Karpas-422 (cell line): Measurements from ENCODE around the gene ITFG1. TPM values are rescaled to one million over a fixed set of nuclear protein-coding genes. Genes with fewer than 3 reads are reported as not detected.
"Not testable (repeated sequence)": the region's sequence is repeated elsewhere in the genome, so short reads cannot be mapped to it uniquely, and the experiment has no call there.

Experiments used
- DNase-seq: peaks from one replicate; pipeline ENCODE4 v3.0.0-alpha.2; 2015
- H2AFZ ChIP-seq: fragments of 200-600 bp; sonication (generic); 2 replicates; pipeline ENCODE4 v1.6.1; 2014; ENCODE audit warnings: antibody characterized with exemption, low read length, mixed read lengths
- H3K27ac ChIP-seq: fragments of 200-600 bp; sonication (generic); 2 replicates; pipeline ENCODE4 v1.5.1; 2014; ENCODE audit warnings: mild to moderate bottlenecking, low read length, moderate library complexity
- H3K27me3 ChIP-seq: fragments of 200-600 bp; sonication (generic); 2 replicates; pipeline ENCODE4 v1.6.1; 2014; ENCODE audit warnings: low read length, mixed read lengths
- H3K36me3 ChIP-seq: fragments of 200-600 bp; sonication (generic); 2 replicates; pipeline ENCODE4 v1.6.1; 2014; ENCODE audit warnings: low read length, mixed read lengths; ENCODE audit not compliant: insufficient read depth
- H3K4me1 ChIP-seq: fragments of 200-600 bp; sonication (generic); 2 replicates; pipeline ENCODE4 v1.6.1; 2014; ENCODE audit warnings: mild to moderate bottlenecking, low read length, mixed read lengths
- H3K4me2 ChIP-seq: fragments of 200-600 bp; sonication (generic); 2 replicates; pipeline ENCODE4 v1.6.1; 2014; ENCODE audit warnings: low read length, low read depth, mild to moderate bottlenecking; ENCODE audit not compliant: poor library complexity, severe bottlenecking
- H3K4me3 ChIP-seq: fragments of 200-600 bp; sonication (generic); 2 replicates; pipeline ENCODE4 v1.5.1; 2014; ENCODE audit warnings: mild to moderate bottlenecking, antibody characterized with exemption, low read length, mixed read lengths
- H3K79me2 ChIP-seq: fragments of 200-600 bp; sonication (generic); 2 replicates; pipeline ENCODE4 v1.6.1; 2014; ENCODE audit warnings: mild to moderate bottlenecking, low read length, mixed read lengths
- H3K9ac ChIP-seq: fragments of 200-600 bp; sonication (generic); 2 replicates; pipeline ENCODE4 v1.6.0; 2014; ENCODE audit warnings: low read length
- H3K9me2 ChIP-seq: fragments of 200-600 bp; sonication (generic), shearing (Covaris generic); replicated peaks from 2 replicates; pipeline ENCODE4 v1.6.0; 2014; ENCODE audit warnings: mild to moderate bottlenecking, low read length, moderate library complexity; ENCODE audit not compliant: insufficient read depth
- H3K9me3 ChIP-seq: fragments of 300-700, 200-600 bp; sonication (generic); 2 replicates; pipeline ENCODE4 v1.6.1; 2014; ENCODE audit warnings: low read length, mixed read lengths
- H4K20me1 ChIP-seq: fragments of 200-600 bp; sonication (generic); 2 replicates; pipeline ENCODE4 v1.6.1; 2014; ENCODE audit warnings: mild to moderate bottlenecking, antibody characterized with exemption, low read length, low read depth; ENCODE audit not compliant: insufficient read depth
- total RNA-seq: library from RNA; depleted of rRNA; stranded (reverse); fragments of >200 nt; shearing (Covaris generic); gene quantifications from 2 replicates; pipeline ENCODE4 v1.2.3, GENCODE V29; 2014; ENCODE audit warnings: low replicate concordance

Gene ITFG1
- total RNA-seq, 1 experiment from 2014 or later, result 161 TPM

- not testable (repeated sequence) for H3K27ac ChIP-seq, H3K4me3 ChIP-seq, H3K9ac ChIP-seq, H3K4me2 ChIP-seq, H3K27me3 ChIP-seq, DNase-seq, H3K9me3 ChIP-seq, H2AFZ ChIP-seq, H3K9me2 ChIP-seq, H4K20me1 ChIP-seq
- Histone ChIP-seq H3K36me3 (peaks cover 14% of the 10 kb centered on the region; the same call in 1 of the 2 replicates), H3K4me1 (peaks cover 20% of the 10 kb centered on the region), H3K79me2 (peaks cover 84% of the 10 kb centered on the region)
Observed at GRCh38 chr16:47434274-47434673, 26.6 kb downstream of the ITFG1 start.

- Histone ChIP-seq H3K9ac (no peak overlapping the region), H3K79me2 (peaks cover 75% of the 10 kb centered on the region), H3K9me2 (no peaks in the 10 kb centered on the region), H3K4me3 (no peak overlapping the region), H3K27me3 (no peaks in the 10 kb centered on the region), H2AFZ (no peak overlapping the region), H4K20me1 (no peaks in the 10 kb centered on the region), H3K36me3 (peaks cover 30% of the 10 kb centered on the region), H3K4me2 (no peak overlapping the region), H3K9me3 (no peaks in the 10 kb centered on the region), H3K27ac (no peak overlapping the region), H3K4me1 (peaks cover 20% of the 10 kb centered on the region)
- no peak for DNase-seq
Observed at GRCh38 chr16:47431960-47432359, 28.9 kb downstream of the ITFG1 start.

- Histone ChIP-seq H3K79me2 (peaks cover 31% of the 10 kb centered on the region), H3K4me3 (no peak overlapping the region), H2AFZ (no peak overlapping the region), H4K20me1 (no peaks in the 10 kb centered on the region), H3K27ac (no peak overlapping the region), H3K9ac (no peak overlapping the region), H3K36me3 (peaks cover 38% of the 10 kb centered on the region), H3K9me2 (no peaks in the 10 kb centered on the region), H3K9me3 (no peaks in the 10 kb centered on the region), H3K27me3 (no peaks in the 10 kb centered on the region), H3K4me1 (no peaks in the 10 kb centered on the region), H3K4me2 (no peak overlapping the region)
- DNase-seq, result no peak
Observed at GRCh38 chr16:47426806-47427205, 34.1 kb downstream of the ITFG1 start.

- Histone ChIP-seq H3K27me3 (no peaks in the 10 kb centered on the region), H3K9ac (no peak overlapping the region), H3K9me3 (no peaks in the 10 kb centered on the region), H2AFZ (no peak overlapping the region), H4K20me1 (no peaks in the 10 kb centered on the region), H3K79me2 (peaks cover 16% of the 10 kb centered on the region), H3K36me3 (peaks cover 38% of the 10 kb centered on the region), H3K4me2 (no peak overlapping the region), H3K9me2 (no peaks in the 10 kb centered on the region), H3K4me1 (no peaks in the 10 kb centered on the region), H3K27ac (no peak overlapping the region), H3K4me3 (no peak overlapping the region)
- DNase-seq, result no peak
Observed at GRCh38 chr16:47424846-47425245, 36.0 kb downstream of the ITFG1 start.

GRCh38 chr16:47416869-47417268 is 44.0 kb downstream of the ITFG1 start:
- no peak for DNase-seq
- Histone ChIP-seq H3K36me3 (peaks cover 14% of the 10 kb centered on the region; the same call in 1 of the 2 replicates), H4K20me1 (no peaks in the 10 kb centered on the region), H3K4me2 (no peak overlapping the region), H3K9me2 (no peaks in the 10 kb centered on the region), H3K4me3 (no peak overlapping the region), H3K9me3 (no peaks in the 10 kb centered on the region), H3K9ac (no peak overlapping the region), H3K4me1 (no peaks in the 10 kb centered on the region), H3K27ac (no peak overlapping the region), H2AFZ (no peak overlapping the region), H3K27me3 (no peaks in the 10 kb centered on the region), H3K79me2 (peaks cover 49% of the 10 kb centered on the region)

GRCh38 chr16:47413041-47413440 is 47.8 kb downstream of the ITFG1 start:
- no peak overlapping the region for H3K4me3 ChIP-seq
- peaks cover 61% of the 10 kb centered on the region for H3K79me2 ChIP-seq
- no peak for DNase-seq
- H3K27me3 ChIP-seq, result no peaks in the 10 kb centered on the region
- no peak overlapping the region for H3K4me2 ChIP-seq
- no peak overlapping the region for H3K9ac ChIP-seq
- H3K36me3 ChIP-seq, result peaks cover 9% of the 10 kb centered on the region
- no peak overlapping the region for H2AFZ ChIP-seq
- no peaks in the 10 kb centered on the region for H3K9me3 ChIP-seq
- H3K9me2 ChIP-seq, result no peaks in the 10 kb centered on the region
- H4K20me1 ChIP-seq, result no peaks in the 10 kb centered on the region
- no peak overlapping the region for H3K27ac ChIP-seq
- H3K4me1 ChIP-seq, result no peaks in the 10 kb centered on the region

- H3K4me1 ChIP-seq, result no peaks in the 10 kb centered on the region
- H3K27ac ChIP-seq, result no peak overlapping the region
- H3K9me2 ChIP-seq, result no peaks in the 10 kb centered on the region
- no peak overlapping the region for H3K4me3 ChIP-seq
- H2AFZ ChIP-seq, result no peak overlapping the region
- H3K4me2 ChIP-seq, result no peak overlapping the region
- peaks cover 49% of the 10 kb centered on the region for H3K79me2 ChIP-seq
- no peaks in the 10 kb centered on the region; the same call in none of the 2 replicates for H3K36me3 ChIP-seq
- no peaks in the 10 kb centered on the region for H3K9me3 ChIP-seq
- no peaks in the 10 kb centered on the region for H4K20me1 ChIP-seq
- no peak overlapping the region for H3K9ac ChIP-seq
- DNase-seq, result no peak
- no peaks in the 10 kb centered on the region for H3K27me3 ChIP-seq
Observed at GRCh38 chr16:47408491-47408890, 52.4 kb downstream of the ITFG1 start.

GRCh38 chr16:47395733-47396498 is 64.9 kb downstream of the ITFG1 start:
- Histone ChIP-seq H3K27me3 (no peaks in the 10 kb centered on the region), H4K20me1 (no peaks in the 10 kb centered on the region), H3K9me3 (no peaks in the 10 kb centered on the region), H3K4me2 (no peak overlapping the region), H3K36me3 (no peaks in the 10 kb centered on the region), H2AFZ (no peak overlapping the region), H3K27ac (no peak overlapping the region), H3K9me2 (no peaks in the 10 kb centered on the region), H3K4me1 (peaks cover 62% of the 10 kb centered on the region), H3K79me2 (peaks cover 30% of the 10 kb centered on the region), H3K9ac (no peak overlapping the region), H3K4me3 (no peak overlapping the region)
- DNase-seq, result no peak
